WERI-Rb-1 (cell line): ENCODE measurements around the gene SLC35G6.
"Not testable (repeated sequence)": the region's sequence is repeated elsewhere in the genome, so short reads cannot be mapped to it uniquely, and the experiment has no call there.

Source experiments
- DNase-seq: peaks from one replicate; pipeline ENCODE4 v3.0.0-alpha.2; 2020
- H3K27ac ChIP-seq: fragments of 250-450 bp; sonication (Bioruptor Pico); 2 replicates; pipeline ENCODE4 v1.5.1; 2020; ENCODE audit warnings: mild to moderate bottlenecking, moderate library complexity
- H3K27me3 ChIP-seq: fragments of 250-450 bp; sonication (Bioruptor Pico); 2 replicates; pipeline ENCODE4 v1.5.1; 2021; ENCODE audit warnings: mild to moderate bottlenecking, low read depth, moderate library complexity; ENCODE audit not compliant: insufficient read depth, severe bottlenecking
- H3K36me3 ChIP-seq: fragments of 250-450 bp; sonication (Bioruptor Pico); 2 replicates; pipeline ENCODE4 v1.5.1; 2020; ENCODE audit warnings: mild to moderate bottlenecking, moderate library complexity
- H3K4me3 ChIP-seq: 2 replicates; pipeline ENCODE4 v1.5.1; 2011; ENCODE audit warnings: low read depth, mild to moderate bottlenecking, control low read depth, low read length
- H3K9me3 ChIP-seq: fragments of 250-450 bp; sonication (Bioruptor Pico); 2 replicates; pipeline ENCODE4 v1.5.1; 2021; ENCODE audit warnings: mild to moderate bottlenecking, moderate library complexity; ENCODE audit not compliant: severe bottlenecking
- CTCF ChIP-seq: IDR thresholded peaks from 2 replicates; pipeline ENCODE4 v1.5.1; 2011; ENCODE audit warnings: low read depth, mild to moderate bottlenecking, control low read depth, inconsistent platforms, low read length

SLC35G6 gene

GRCh38 chr17:7481275-7481674, at the start of gene SLC35G6:
TSS of gene SLC35G6 (plus strand) at chr17:7481446. CDS start at chr17:7481517, 71 bp downstream.
- not testable (repeated sequence) for DNase-seq, H3K36me3 ChIP-seq, H3K9me3 ChIP-seq, H3K27me3 ChIP-seq
- Histone ChIP-seq H3K27ac (peak within 1 kb of the TSS; percentile 97), H3K4me3 (peak within 1 kb of the TSS; percentile 67; the same call in 1 of the 2 replicates)

GRCh38 chr17:7432296-7432695, 49.0 kb upstream of the SLC35G6 start:
- DNase-seq, result no peak
- no peak for TF ChIP-seq CTCF
- H3K27ac ChIP-seq, result no peak overlapping the region
- H3K4me3 ChIP-seq, result no peak overlapping the region
- peaks cover 5% of the 10 kb centered on the region for H3K27me3 ChIP-seq
- H3K9me3 ChIP-seq, result no peaks in the 10 kb centered on the region
- no peaks in the 10 kb centered on the region for H3K36me3 ChIP-seq

GRCh38 chr17:7435676-7436555, 45.3 kb upstream of the SLC35G6 start:
- Histone ChIP-seq H3K9me3 (no peaks in the 10 kb centered on the region), H3K27ac (peak overlapping the region; percentile 43), H3K27me3 (peaks cover 12% of the 10 kb centered on the region), H3K36me3 (no peaks in the 10 kb centered on the region), H3K4me3 (peak overlapping the region; percentile 47)
- peak; percentile 38 for TF ChIP-seq CTCF
- peak; percentile 49 for DNase-seq

- H3K27ac ChIP-seq, result peak overlapping the region; percentile 43
- peak overlapping the region; percentile 47 for H3K4me3 ChIP-seq
- DNase-seq, result peak; percentile 81
- no peaks in the 10 kb centered on the region for H3K9me3 ChIP-seq
- peaks cover 12% of the 10 kb centered on the region for H3K27me3 ChIP-seq
- H3K36me3 ChIP-seq, result no peaks in the 10 kb centered on the region
- TF ChIP-seq CTCF, result peak; percentile 83
Measured at GRCh38 chr17:7436556-7437368, 44.5 kb upstream of the SLC35G6 start.

GRCh38 chr17:7437369-7437863, 43.8 kb upstream of the SLC35G6 start:
- no peak overlapping the region for H3K27ac ChIP-seq

More at GRCh38 chr17:7437369-7437863, 43.8 kb upstream of the SLC35G6 start:
- H3K27me3 ChIP-seq, result peaks cover 12% of the 10 kb centered on the region
- DNase-seq, result no peak
- peak overlapping the region; percentile 47 for H3K4me3 ChIP-seq
- H3K36me3 ChIP-seq, result no peaks in the 10 kb centered on the region
- no peak for TF ChIP-seq CTCF
- H3K9me3 ChIP-seq, result no peaks in the 10 kb centered on the region
